ENCODE results near the gene ISL1. TPM values are rescaled to one million over a fixed set of nuclear protein-coding genes. Genes with fewer than 3 reads are reported as not detected.

Gene ISL1
- total and polyA plus RNA-seq, 2 of the 8 experiments (the other 6 are each of a cell fraction or from before 2014, with no cell fraction given), result 0.05 to 0.19 TPM

DNA sequence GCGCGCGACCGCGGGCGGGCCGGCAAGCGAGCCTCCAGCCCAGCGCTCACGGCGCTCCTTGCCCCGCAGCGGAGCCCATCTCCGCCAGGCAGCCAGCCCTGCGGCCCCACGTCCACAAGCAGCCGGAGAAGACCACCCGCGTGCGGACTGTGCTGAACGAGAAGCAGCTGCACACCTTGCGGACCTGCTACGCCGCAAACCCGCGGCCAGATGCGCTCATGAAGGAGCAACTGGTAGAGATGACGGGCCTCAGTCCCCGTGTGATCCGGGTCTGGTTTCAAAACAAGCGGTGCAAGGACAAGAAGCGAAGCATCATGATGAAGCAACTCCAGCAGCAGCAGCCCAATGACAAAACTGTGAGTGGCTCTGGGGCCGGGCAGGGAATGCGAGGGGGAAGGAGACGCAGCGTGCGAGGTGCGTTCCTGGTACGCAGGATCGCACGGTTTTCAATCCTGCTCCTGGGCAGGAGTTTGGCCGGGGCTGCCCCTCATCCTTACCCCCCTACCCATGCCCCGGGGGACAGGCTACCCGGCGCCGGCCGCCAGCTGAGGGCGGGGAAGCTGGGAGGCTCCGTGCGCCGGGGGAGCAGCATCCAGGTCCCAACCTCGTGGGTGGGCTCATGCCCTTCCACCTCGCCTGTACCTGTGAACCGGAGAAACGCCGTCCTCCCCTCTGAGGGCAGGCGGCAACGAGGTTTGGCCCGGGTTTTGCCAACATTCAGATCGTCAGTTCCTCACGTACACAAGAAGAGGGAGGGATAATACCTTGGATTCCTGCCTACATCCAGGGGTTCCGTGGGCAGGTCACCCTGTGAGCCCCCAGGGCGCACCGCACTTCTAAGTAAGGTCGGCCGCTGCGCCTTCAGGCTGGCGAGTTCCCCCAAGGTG, 6.6 kb downstream of the ISL1 start (continued):
- TF ChIP-seq KDM5A (IDR thresholded peaks at IDR 0.05; ENCODE audit: low read length) (no peak), RBBP5 (IDR thresholded peaks at IDR 0.05; ENCODE audit: borderline replicate concordance, low read depth, low read length) (0 out of 2 replicates have a peak, but pooled peaks have one; percentile 39), MAFK (IDR thresholded peaks at IDR 0.05; ENCODE audit: low read depth, low read length) (no peak), KDM4A (IDR thresholded peaks at IDR 0.05; ENCODE audit: low read depth, low read length, severe bottlenecking) (peak; percentile 75), YY1 (IDR thresholded peaks at IDR 0.05; ENCODE audit: low read depth, low read length) (no peak), RNF2 (IDR thresholded peaks at IDR 0.05; ENCODE audit: borderline replicate concordance, low read depth, low read length, missing control alignments, poor library complexity, severe bottlenecking) (peak; percentile 77)
- TF ChIP-seq, protein P1, sequence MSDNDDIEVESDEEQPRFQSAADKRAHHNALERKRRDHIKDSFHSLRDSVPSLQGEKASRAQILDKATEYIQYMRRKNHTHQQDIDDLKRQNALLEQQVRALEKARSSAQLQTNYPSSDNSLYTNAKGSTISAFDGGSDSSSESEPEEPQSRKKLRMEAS (IDR thresholded peaks at IDR 0.05), result peak; percentile 18; the same call in 1 of the 2 replicates

Measured in H1 (cell line).